ENCODE results near the gene ZNF483. TPM values are rescaled to one million over a fixed set of nuclear protein-coding genes. Genes with fewer than 3 reads are reported as not detected.
"Not testable (repeated sequence)": the region's sequence is repeated elsewhere in the genome, so short reads cannot be mapped to it uniquely, and the experiment has no call there.

ZNF483 gene
- total and polyA plus RNA-seq, 4 donors: 0.03 to 2.5 (median 0.65) TPM

DNA sequence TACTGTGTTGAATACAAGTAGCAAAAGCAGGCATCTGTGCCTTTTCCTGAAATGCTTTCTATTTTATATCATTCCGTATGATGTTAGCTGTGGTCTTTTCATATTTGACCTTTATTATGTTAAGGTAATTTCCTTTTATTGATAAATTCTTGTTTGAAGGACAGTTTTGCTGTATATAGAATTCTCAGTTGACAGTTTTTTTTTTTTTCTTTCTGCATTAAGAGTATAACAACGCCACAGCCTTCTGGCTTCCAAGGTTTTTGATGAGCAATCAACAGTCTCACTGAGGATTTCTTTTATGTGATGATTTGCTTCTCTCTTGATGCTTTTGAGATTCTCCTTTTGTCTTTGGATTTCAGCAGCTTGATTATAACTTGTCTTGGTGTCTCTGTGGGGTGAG is 23.6 kb downstream of the ZNF483 start:
- Histone ChIP-seq H3K27ac (ENCODE audit: low read depth in 1 of 2, low read length in 2 of 2) (no peak overlapping the region), H3K4me1 (ENCODE audit: control insufficient read depth in 4 of 4, insufficient read depth in 4 of 4, low read length in 3 of 4) (no peaks in the 10 kb centered on the region), H3K4me3 (ENCODE audit: low read depth in 1 of 3, low read length in 3 of 3) (peak overlapping the region in 2 of 3 donors; percentile 12 to 27), H3K36me3 (ENCODE audit: control insufficient read depth in 4 of 4, insufficient read depth in 3 of 4, low read depth in 1 of 4, low read length in 3 of 4) (no peaks in the 10 kb centered on the region), H3K27me3 (ENCODE audit: control insufficient read depth in 4 of 4, insufficient read depth in 4 of 4, low read length in 3 of 4) (no peaks in the 10 kb centered on the region), H3K9ac (ENCODE audit: low read depth in 1 of 2, low read length in 2 of 2) (no peak overlapping the region), H3K9me3 (ENCODE audit: control insufficient read depth in 4 of 4, low read length in 3 of 4) (peaks cover 22 to 70% (median 48%) of the 10 kb centered on the region in 4 donors)
- DNase-seq (ENCODE audit: low spot score): no peak
- TF ChIP-seq TAF1 (conservative IDR thresholded peaks at IDR 0.05) (no peak), HNF4A (conservative IDR thresholded peaks at IDR 0.05) (no peak), FOXA2 (IDR thresholded peaks at IDR 0.05) (no peak), EGR1 (IDR thresholded peaks at IDR 0.05; ENCODE audit: low read depth in 2 of 2) (no peak), YY1 (IDR thresholded peaks at IDR 0.05) (no peak), FOXA1 (IDR thresholded peaks at IDR 0.05) (no peak), RXRA (IDR thresholded peaks at IDR 0.05) (no peak), HNF4G (IDR thresholded peaks at IDR 0.05) (no peak), SP1 (IDR thresholded peaks at IDR 0.05) (no peak), RAD21 (IDR thresholded peaks at IDR 0.05) (no peak), JUND (IDR thresholded peaks at IDR 0.05) (no peak), NR2F2 (IDR thresholded peaks at IDR 0.05) (no peak), GABPA (IDR thresholded peaks at IDR 0.05 in 1 of 2, conservative IDR thresholded peaks at IDR 0.05 in 1 of 2) (no peak)
- TF ChIP-seq, protein P1, sequence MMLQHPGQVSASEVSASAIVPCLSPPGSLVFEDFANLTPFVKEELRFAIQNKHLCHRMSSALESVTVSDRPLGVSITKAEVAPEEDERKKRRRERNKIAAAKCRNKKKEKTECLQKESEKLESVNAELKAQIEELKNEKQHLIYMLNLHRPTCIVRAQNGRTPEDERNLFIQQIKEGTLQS (IDR thresholded peaks at IDR 0.05): no peak
- TF ChIP-seq, protein P2, sequence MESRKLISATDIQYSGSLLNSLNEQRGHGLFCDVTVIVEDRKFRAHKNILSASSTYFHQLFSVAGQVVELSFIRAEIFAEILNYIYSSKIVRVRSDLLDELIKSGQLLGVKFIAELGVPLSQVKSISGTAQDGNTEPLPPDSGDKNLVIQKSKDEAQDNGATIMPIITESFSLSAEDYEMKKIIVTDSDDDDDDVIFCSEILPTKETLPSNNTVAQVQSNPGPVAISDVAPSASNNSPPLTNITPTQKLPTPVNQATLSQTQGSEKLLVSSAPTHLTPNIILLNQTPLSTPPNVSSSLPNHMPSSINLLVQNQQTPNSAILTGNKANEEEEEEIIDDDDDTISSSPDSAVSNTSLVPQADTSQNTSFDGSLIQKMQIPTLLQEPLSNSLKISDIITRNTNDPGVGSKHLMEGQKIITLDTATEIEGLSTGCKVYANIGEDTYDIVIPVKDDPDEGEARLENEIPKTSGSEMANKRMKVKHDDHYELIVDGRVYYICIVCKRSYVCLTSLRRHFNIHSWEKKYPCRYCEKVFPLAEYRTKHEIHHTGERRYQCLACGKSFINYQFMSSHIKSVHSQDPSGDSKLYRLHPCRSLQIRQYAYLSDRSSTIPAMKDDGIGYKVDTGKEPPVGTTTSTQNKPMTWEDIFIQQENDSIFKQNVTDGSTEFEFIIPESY (IDR thresholded peaks at IDR 0.05): no peak
- TF ChIP-seq, protein P3, sequence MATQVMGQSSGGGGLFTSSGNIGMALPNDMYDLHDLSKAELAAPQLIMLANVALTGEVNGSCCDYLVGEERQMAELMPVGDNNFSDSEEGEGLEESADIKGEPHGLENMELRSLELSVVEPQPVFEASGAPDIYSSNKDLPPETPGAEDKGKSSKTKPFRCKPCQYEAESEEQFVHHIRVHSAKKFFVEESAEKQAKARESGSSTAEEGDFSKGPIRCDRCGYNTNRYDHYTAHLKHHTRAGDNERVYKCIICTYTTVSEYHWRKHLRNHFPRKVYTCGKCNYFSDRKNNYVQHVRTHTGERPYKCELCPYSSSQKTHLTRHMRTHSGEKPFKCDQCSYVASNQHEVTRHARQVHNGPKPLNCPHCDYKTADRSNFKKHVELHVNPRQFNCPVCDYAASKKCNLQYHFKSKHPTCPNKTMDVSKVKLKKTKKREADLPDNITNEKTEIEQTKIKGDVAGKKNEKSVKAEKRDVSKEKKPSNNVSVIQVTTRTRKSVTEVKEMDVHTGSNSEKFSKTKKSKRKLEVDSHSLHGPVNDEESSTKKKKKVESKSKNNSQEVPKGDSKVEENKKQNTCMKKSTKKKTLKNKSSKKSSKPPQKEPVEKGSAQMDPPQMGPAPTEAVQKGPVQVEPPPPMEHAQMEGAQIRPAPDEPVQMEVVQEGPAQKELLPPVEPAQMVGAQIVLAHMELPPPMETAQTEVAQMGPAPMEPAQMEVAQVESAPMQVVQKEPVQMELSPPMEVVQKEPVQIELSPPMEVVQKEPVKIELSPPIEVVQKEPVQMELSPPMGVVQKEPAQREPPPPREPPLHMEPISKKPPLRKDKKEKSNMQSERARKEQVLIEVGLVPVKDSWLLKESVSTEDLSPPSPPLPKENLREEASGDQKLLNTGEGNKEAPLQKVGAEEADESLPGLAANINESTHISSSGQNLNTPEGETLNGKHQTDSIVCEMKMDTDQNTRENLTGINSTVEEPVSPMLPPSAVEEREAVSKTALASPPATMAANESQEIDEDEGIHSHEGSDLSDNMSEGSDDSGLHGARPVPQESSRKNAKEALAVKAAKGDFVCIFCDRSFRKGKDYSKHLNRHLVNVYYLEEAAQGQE (IDR thresholded peaks at IDR 0.05): no peak
- TF ChIP-seq, protein P4, sequence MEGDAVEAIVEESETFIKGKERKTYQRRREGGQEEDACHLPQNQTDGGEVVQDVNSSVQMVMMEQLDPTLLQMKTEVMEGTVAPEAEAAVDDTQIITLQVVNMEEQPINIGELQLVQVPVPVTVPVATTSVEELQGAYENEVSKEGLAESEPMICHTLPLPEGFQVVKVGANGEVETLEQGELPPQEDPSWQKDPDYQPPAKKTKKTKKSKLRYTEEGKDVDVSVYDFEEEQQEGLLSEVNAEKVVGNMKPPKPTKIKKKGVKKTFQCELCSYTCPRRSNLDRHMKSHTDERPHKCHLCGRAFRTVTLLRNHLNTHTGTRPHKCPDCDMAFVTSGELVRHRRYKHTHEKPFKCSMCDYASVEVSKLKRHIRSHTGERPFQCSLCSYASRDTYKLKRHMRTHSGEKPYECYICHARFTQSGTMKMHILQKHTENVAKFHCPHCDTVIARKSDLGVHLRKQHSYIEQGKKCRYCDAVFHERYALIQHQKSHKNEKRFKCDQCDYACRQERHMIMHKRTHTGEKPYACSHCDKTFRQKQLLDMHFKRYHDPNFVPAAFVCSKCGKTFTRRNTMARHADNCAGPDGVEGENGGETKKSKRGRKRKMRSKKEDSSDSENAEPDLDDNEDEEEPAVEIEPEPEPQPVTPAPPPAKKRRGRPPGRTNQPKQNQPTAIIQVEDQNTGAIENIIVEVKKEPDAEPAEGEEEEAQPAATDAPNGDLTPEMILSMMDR (IDR thresholded peaks at IDR 0.05; ENCODE audit: low read depth, low read length, missing input control): no peak
- TF ChIP-seq, protein P5, sequence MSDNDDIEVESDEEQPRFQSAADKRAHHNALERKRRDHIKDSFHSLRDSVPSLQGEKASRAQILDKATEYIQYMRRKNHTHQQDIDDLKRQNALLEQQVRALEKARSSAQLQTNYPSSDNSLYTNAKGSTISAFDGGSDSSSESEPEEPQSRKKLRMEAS (IDR thresholded peaks at IDR 0.05): no peak
- WGBS: 95% methylated on average over 2 of the region's 2 CpGs

DNA sequence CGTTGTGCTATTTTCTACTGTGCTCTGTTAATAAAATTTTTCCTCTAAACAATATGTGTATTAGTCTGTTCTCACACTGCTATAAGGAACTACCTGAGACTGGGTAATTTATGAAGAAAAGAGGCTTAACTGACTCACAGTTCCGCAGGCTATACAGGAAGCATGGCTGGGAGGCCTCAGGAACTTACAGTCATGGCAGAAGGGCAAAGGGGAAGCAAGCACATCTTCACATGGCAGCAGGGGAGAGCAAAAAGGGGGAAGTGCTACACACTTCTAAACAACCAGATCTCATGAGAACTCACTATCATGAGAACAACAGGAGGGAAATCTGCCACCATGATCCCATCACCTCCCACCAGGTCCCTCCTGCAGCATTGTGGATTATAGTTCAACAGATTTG is 30.4 kb downstream of the ZNF483 start:
- not testable (repeated sequence) for H3K27me3 ChIP-seq (ENCODE audit: control insufficient read depth in 4 of 4, insufficient read depth in 4 of 4, low read length in 3 of 4); H3K4me1 ChIP-seq (ENCODE audit: control insufficient read depth in 4 of 4, insufficient read depth in 4 of 4, low read length in 3 of 4); DNase-seq (ENCODE audit: low spot score); H3K36me3 ChIP-seq (ENCODE audit: control insufficient read depth in 4 of 4, insufficient read depth in 3 of 4, low read depth in 1 of 4, low read length in 3 of 4); H3K4me3 ChIP-seq (ENCODE audit: low read depth in 1 of 3, low read length in 3 of 3); H3K27ac ChIP-seq (ENCODE audit: low read depth in 1 of 2, low read length in 2 of 2); H3K9ac ChIP-seq (ENCODE audit: low read depth in 1 of 2, low read length in 2 of 2)
- peaks cover 7 to 14% (median 11%) of the 10 kb centered on the region in 4 donors for H3K9me3 ChIP-seq (ENCODE audit: control insufficient read depth in 4 of 4, low read length in 3 of 4)
- 92% methylated on average over 2 of the region's 2 CpGs for WGBS
